HL-60 (cell line): Measurements from ENCODE around the gene SLC49A3.

Source experiments
- DNase-seq, 2 experiments: peaks; one replicate each; pipeline ENCODE4 v3.0.0-alpha.2; 2010 to 2020; ENCODE audit warnings: low read depth in 1 of 2, low spot score in 1 of 2
- H3K27ac ChIP-seq: fragments of 250-450 bp; sonication (Bioruptor Pico); replicated peaks from 2 replicates; pipeline ENCODE4 v1.5.1; 2020; ENCODE audit warnings: mild to moderate bottlenecking, moderate library complexity
- H3K27me3 ChIP-seq: fragments of 250-450 bp; sonication (Bioruptor Pico); 2 replicates; pipeline ENCODE4 v1.5.1; 2021; ENCODE audit warnings: mild to moderate bottlenecking, moderate library complexity; ENCODE audit not compliant: insufficient read depth, poor library complexity, severe bottlenecking
- H3K4me3 ChIP-seq: replicated peaks from 2 replicates; pipeline ENCODE4 v1.5.1; 2011; ENCODE audit warnings: mild to moderate bottlenecking, control low read depth, low read length; ENCODE audit not compliant: insufficient read depth
- CTCF ChIP-seq: IDR thresholded peaks from one replicate; pipeline ENCODE4 v1.5.1; 2011; ENCODE audit warnings: low read length, control low read depth, inconsistent platforms; ENCODE audit not compliant: insufficient read depth
- GABPA ChIP-seq: IDR thresholded peaks from 2 replicates; pipeline ENCODE4 v1.6.1; 2012; ENCODE audit warnings: low read depth
- POLR2AphosphoS5 ChIP-seq: IDR thresholded peaks from 2 replicates; pipeline ENCODE4 v1.6.1; 2012; ENCODE audit warnings: low read depth
- REST ChIP-seq: IDR thresholded peaks from 2 replicates; pipeline ENCODE4 v1.6.1; 2012; ENCODE audit warnings: low read depth; ENCODE audit not compliant: insufficient replicate concordance
- SPI1 ChIP-seq: IDR thresholded peaks from 2 replicates; pipeline ENCODE4 v1.6.1; 2012; ENCODE audit warnings: low read depth, mild to moderate bottlenecking, borderline replicate concordance

SLC49A3 gene

GRCh38 chr4:653831-654502, 35.0 kb downstream of the SLC49A3 start:
- Histone ChIP-seq H3K4me3 (no peak overlapping the region), H3K27ac (no peak overlapping the region), H3K27me3 (no peaks in the 10 kb centered on the region)
- no peak for TF ChIP-seq REST
- TF ChIP-seq CTCF: no peak
- no peak for TF ChIP-seq GABPA
- TF ChIP-seq POLR2AphosphoS5: no peak
- no peak for TF ChIP-seq SPI1
- DNase-seq: no peak

GRCh38 chr4:653080-653821, 35.7 kb downstream of the SLC49A3 start:
- Histone ChIP-seq H3K27ac (no peak overlapping the region), H3K27me3 (no peaks in the 10 kb centered on the region), H3K4me3 (no peak overlapping the region)
- no peak for TF ChIP-seq CTCF
- TF ChIP-seq POLR2AphosphoS5: no peak
- no peak for TF ChIP-seq GABPA
- no peak for TF ChIP-seq REST
- no peak for TF ChIP-seq SPI1
- no peak for DNase-seq

- no peak for DNase-seq
- no peaks in the 10 kb centered on the region for H3K27me3 ChIP-seq
- TF ChIP-seq CTCF: no peak
- TF ChIP-seq POLR2AphosphoS5: no peak
- no peak for TF ChIP-seq SPI1
- no peak for TF ChIP-seq GABPA
- TF ChIP-seq REST: no peak
These were observed 36.9 kb downstream of the SLC49A3 start for GRCh38 chr4:651884-652642.

More at GRCh38 chr4:651884-652642, 36.9 kb downstream of the SLC49A3 start:
- Histone ChIP-seq H3K27ac (no peak overlapping the region), H3K4me3 (no peak overlapping the region)
